Measurements from ENCODE around the gene CYGB.

DNA sequence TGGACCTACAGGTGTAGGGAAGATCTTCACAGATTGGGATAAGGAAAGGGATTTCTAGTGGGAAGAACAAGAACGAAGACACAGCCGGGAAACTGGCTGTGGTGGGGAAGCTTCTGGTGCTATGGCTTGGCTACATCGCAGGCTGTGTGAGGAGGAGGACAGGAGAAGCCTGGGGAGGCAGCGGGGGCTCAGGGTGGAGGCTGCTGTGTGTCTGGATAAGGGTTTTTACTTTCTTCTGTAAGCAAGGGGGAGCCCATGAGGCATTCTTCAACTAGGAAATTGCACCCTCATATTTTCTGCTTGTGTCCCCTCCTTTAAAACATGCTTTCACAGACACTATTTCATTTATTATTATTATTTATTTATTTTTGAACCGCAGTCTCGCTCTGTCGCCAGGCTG is 33.4 kb downstream of the CYGB start:
- TF ChIP-seq, protein P1, sequence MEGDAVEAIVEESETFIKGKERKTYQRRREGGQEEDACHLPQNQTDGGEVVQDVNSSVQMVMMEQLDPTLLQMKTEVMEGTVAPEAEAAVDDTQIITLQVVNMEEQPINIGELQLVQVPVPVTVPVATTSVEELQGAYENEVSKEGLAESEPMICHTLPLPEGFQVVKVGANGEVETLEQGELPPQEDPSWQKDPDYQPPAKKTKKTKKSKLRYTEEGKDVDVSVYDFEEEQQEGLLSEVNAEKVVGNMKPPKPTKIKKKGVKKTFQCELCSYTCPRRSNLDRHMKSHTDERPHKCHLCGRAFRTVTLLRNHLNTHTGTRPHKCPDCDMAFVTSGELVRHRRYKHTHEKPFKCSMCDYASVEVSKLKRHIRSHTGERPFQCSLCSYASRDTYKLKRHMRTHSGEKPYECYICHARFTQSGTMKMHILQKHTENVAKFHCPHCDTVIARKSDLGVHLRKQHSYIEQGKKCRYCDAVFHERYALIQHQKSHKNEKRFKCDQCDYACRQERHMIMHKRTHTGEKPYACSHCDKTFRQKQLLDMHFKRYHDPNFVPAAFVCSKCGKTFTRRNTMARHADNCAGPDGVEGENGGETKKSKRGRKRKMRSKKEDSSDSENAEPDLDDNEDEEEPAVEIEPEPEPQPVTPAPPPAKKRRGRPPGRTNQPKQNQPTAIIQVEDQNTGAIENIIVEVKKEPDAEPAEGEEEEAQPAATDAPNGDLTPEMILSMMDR (IDR thresholded peaks at IDR 0.05; ENCODE audit: low read depth, low read length, poor library complexity, severe bottlenecking): no peak
- TF ChIP-seq EZH2phosphoT487 (IDR thresholded peaks at IDR 0.05; ENCODE audit: borderline replicate concordance, low read length): no peak

Data from DOHH2 (cell line).